ENCODE measurements around the gene NUMB.

- TF ChIP-seq POLR2A (IDR thresholded peaks at IDR 0.05) (no peak), CTCF (IDR thresholded peaks at IDR 0.05) (no peak)
Measured at GRCh38 chr14:73467800-73468199, 9.5 kb upstream of the NUMB start.
